SK-N-MC (cell line): ENCODE measurements around the gene SBF2.

Experiments used
- DNase-seq: peaks from one replicate; pipeline ENCODE4 v3.0.0-alpha.2; 2011; ENCODE audit warnings: low read depth, low spot score
- H3K27ac ChIP-seq: fragments of 200-600 bp; sonication (generic); 2 replicates; pipeline ENCODE4 v1.5.1; 2016; ENCODE audit warnings: mixed run types
- H3K36me3 ChIP-seq: fragments of 200-600 bp; sonication (generic); 2 replicates; pipeline ENCODE4 v1.6.1; 2017; ENCODE audit warnings: antibody characterized with exemption, low read length, mixed read lengths; ENCODE audit not compliant: insufficient read depth
- H3K4me3 ChIP-seq: fragments of 200-600 bp; sonication (generic); 2 replicates; pipeline ENCODE4 v1.5.1; 2016
- H3K9ac ChIP-seq: fragments of 200-600 bp; sonication (generic); 2 replicates; pipeline ENCODE4 v1.8.0; 2017; ENCODE audit warnings: mixed run types, mixed read lengths; ENCODE audit not compliant: insufficient read length
- H3K9me3 ChIP-seq: fragments of 200-600 bp; sonication (generic); 2 replicates; pipeline ENCODE4 v1.6.1; 2017; ENCODE audit warnings: low read depth, mild to moderate bottlenecking, antibody characterized with exemption, low read length, moderate library complexity, mixed read lengths
- EZH2 ChIP-seq: fragments of 200-600 bp; sonication (generic); IDR thresholded peaks from one replicate; pipeline ENCODE4 v1.6.1; 2017; ENCODE audit warnings: antibody characterized with exemption
- FOXP2 ChIP-seq: optimal IDR thresholded peaks from 2 replicates; pipeline ENCODE3; 2011; ENCODE audit warnings: mild to moderate bottlenecking, moderate library complexity; ENCODE audit not compliant: insufficient read depth; ENCODE audit errors: extremely low read length, control extremely low read depth
- POLR2AphosphoS5 ChIP-seq: IDR thresholded peaks from 2 replicates; pipeline ENCODE4 v1.6.1; 2012; ENCODE audit warnings: mild to moderate bottlenecking, low read depth, low read length, borderline replicate concordance

SBF2 gene

GRCh38 chr11:10303558-10304363 is 9.7 kb upstream of the SBF2 start:
- no peak for TF ChIP-seq EZH2
- TF ChIP-seq FOXP2: no peak
- no peak for TF ChIP-seq POLR2AphosphoS5
- Histone ChIP-seq H3K36me3 (no peaks in the 10 kb centered on the region), H3K27ac (no peak overlapping the region), H3K4me3 (peak overlapping the region; percentile 92), H3K9ac (no peak overlapping the region), H3K9me3 (no peaks in the 10 kb centered on the region)
- DNase-seq: no peak

GRCh38 chr11:10302744-10303557 is 8.9 kb upstream of the SBF2 start:
- no peaks in the 10 kb centered on the region for H3K36me3 ChIP-seq
- no peak overlapping the region for H3K9ac ChIP-seq
- DNase-seq: no peak
- H3K9me3 ChIP-seq: no peaks in the 10 kb centered on the region
- H3K4me3 ChIP-seq: peak overlapping the region; percentile 92
- no peak for TF ChIP-seq FOXP2
- TF ChIP-seq POLR2AphosphoS5: no peak
- TF ChIP-seq EZH2: no peak
- H3K27ac ChIP-seq: no peak overlapping the region

DNA sequence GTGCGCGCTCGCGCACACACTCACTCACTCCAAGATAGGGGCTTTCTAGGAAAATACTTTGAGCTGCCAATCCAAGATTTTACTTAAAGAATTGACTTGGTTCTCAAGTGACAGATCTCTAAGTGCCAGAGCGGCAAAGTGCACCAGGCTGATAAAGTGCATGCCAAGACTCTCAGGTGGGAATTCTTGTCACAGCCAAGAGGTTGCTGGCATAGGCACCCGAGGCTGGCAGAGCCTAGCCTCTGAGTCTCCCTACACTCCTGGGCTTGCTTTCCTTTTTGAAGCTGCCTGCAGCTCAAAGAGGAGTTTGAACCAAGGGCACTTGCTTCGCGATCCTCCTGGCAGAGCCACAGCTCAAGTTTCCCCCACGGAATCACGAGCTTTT is 8.3 kb upstream of the SBF2 start:
- H3K9me3 ChIP-seq: no peaks in the 10 kb centered on the region
- H3K36me3 ChIP-seq: no peaks in the 10 kb centered on the region
- H3K27ac ChIP-seq: no peak overlapping the region
- DNase-seq: no peak
- H3K4me3 ChIP-seq: peak overlapping the region; percentile 92
- no peak overlapping the region for H3K9ac ChIP-seq
- no peak for TF ChIP-seq EZH2
- no peak for TF ChIP-seq FOXP2
- no peak for TF ChIP-seq POLR2AphosphoS5

- no peak for DNase-seq
- Histone ChIP-seq H3K4me3 (peak overlapping the region; percentile 92), H3K9ac (no peak overlapping the region), H3K9me3 (no peaks in the 10 kb centered on the region), H3K36me3 (no peaks in the 10 kb centered on the region), H3K27ac (peak overlapping the region; percentile 64; the same call in 1 of the 2 replicates)
- TF ChIP-seq FOXP2: no peak
- TF ChIP-seq EZH2: no peak
- TF ChIP-seq POLR2AphosphoS5: no peak
Measured at GRCh38 chr11:10301656-10302358, 7.8 kb upstream of the SBF2 start.

- H3K36me3 ChIP-seq: no peaks in the 10 kb centered on the region
- H3K4me3 ChIP-seq: no peak overlapping the region
- no peak for DNase-seq
- H3K27ac ChIP-seq: no peak overlapping the region
- no peak overlapping the region for H3K9ac ChIP-seq
- no peak for TF ChIP-seq POLR2AphosphoS5
- TF ChIP-seq FOXP2: no peak
- no peak for TF ChIP-seq EZH2
- no peaks in the 10 kb centered on the region; the same call in 1 of the 2 replicates for H3K9me3 ChIP-seq
Measured at GRCh38 chr11:10298342-10298741, 4.3 kb upstream of the SBF2 start.

GRCh38 chr11:10295064-10295901 is 1.3 kb upstream of the SBF2 start:
- TF ChIP-seq FOXP2: no peak
- TF ChIP-seq POLR2AphosphoS5: no peak
- TF ChIP-seq EZH2: no peak
- Histone ChIP-seq H3K9ac (peak overlapping the region; percentile 95), H3K36me3 (no peaks in the 10 kb centered on the region), H3K9me3 (no peaks in the 10 kb centered on the region; the same call in 1 of the 2 replicates), H3K27ac (peak overlapping the region; percentile 98), H3K4me3 (peak overlapping the region; percentile 100)
- no peak for DNase-seq

DNA sequence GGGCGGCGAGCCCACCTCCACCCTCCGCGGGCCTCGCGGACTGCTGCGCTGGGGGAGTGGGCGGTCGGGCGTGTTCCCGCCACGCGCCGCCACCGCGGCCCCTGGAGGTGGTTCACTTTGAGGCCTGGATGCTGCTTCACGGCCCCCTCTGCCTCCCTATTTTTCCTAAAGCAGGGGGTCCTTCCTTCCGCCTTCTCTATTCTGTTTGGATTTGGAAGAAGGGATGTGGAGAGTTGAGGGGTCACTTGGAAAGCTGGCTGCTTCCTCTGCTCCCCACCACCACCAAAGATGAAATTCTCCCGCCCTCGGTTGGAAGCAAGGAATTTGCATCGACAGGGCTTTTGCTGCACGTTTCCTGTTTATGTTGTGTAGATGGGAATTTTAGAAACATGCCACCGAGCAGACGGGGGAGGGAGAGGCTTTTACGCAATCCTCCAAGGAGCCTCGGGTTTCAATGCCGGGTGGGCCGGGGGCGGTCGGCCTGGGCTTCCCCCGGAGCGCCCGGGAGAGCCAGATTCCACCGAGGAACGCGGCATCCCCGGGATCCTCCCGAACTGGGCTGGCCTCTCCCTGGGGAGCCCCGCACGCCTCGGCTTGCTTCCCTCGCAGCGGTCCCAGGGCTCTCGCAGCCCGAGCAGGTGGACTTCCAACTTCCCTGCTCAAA is 403 bp upstream of the SBF2 start:
- no peaks in the 10 kb centered on the region for H3K36me3 ChIP-seq
- peak overlapping the region; percentile 95 for H3K9ac ChIP-seq
- DNase-seq: peak; percentile 70
- H3K4me3 ChIP-seq: peak overlapping the region; percentile 100
- no peaks in the 10 kb centered on the region; the same call in 1 of the 2 replicates for H3K9me3 ChIP-seq
- no peak for TF ChIP-seq EZH2
- peak; percentile 52 for TF ChIP-seq POLR2AphosphoS5
- peak; percentile 97 for TF ChIP-seq FOXP2
- peak overlapping the region; percentile 98 for H3K27ac ChIP-seq
